ENCODE measurements around the gene CNN2. TPM values are rescaled to one million over a fixed set of nuclear protein-coding genes. Genes with fewer than 3 reads are reported as not detected.

CNN2 gene
- total and polyA plus RNA-seq, 2 experiments from 2014 or later, result 115 to 247 TPM

DNA sequence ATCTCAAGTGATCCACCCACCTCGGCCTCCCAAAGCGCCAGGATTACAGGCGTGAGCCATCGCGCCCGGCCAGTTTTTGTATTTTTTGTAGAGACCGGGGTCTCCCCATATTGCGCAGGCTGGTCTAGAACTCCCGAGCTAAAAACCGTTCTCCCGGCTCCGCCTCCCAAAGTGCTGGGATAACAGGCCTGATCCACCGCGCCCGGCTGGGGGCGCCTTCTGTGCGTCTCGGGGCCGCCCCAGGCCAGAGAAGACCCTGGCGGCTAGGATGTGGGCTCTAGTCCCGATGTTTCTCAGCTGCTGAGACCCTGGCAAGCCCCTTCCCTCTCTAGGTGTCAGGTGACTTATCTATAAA lies 44.1 kb downstream of the CNN2 start:
- H3K4me2 ChIP-seq, result peak overlapping the region; percentile 69
- TF ChIP-seq EZH2phosphoT487 (IDR thresholded peaks at IDR 0.05; ENCODE audit: low read depth, severe bottlenecking, unreplicated experiment) (no peak), EZH2 (IDR thresholded peaks at IDR 0.05; ENCODE audit: borderline replicate concordance) (peak; percentile 43)
- TF ChIP-seq, protein P1, sequence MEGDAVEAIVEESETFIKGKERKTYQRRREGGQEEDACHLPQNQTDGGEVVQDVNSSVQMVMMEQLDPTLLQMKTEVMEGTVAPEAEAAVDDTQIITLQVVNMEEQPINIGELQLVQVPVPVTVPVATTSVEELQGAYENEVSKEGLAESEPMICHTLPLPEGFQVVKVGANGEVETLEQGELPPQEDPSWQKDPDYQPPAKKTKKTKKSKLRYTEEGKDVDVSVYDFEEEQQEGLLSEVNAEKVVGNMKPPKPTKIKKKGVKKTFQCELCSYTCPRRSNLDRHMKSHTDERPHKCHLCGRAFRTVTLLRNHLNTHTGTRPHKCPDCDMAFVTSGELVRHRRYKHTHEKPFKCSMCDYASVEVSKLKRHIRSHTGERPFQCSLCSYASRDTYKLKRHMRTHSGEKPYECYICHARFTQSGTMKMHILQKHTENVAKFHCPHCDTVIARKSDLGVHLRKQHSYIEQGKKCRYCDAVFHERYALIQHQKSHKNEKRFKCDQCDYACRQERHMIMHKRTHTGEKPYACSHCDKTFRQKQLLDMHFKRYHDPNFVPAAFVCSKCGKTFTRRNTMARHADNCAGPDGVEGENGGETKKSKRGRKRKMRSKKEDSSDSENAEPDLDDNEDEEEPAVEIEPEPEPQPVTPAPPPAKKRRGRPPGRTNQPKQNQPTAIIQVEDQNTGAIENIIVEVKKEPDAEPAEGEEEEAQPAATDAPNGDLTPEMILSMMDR (IDR thresholded peaks at IDR 0.05; ENCODE audit: poor library complexity), result peak; percentile 4
- no peak for DNase-seq (ENCODE audit: low spot score)
- no peaks in the 10 kb centered on the region for H4K20me1 ChIP-seq (ENCODE audit: insufficient read depth, poor library complexity, severe bottlenecking)
- H3K4me1 ChIP-seq (ENCODE audit: insufficient read depth), result peaks cover 17% of the 10 kb centered on the region
- WGBS (ENCODE audit: low lambda C conversion rate, missing lambda C conversion rate), result 21% methylated on average over 21 of the region's 21 CpGs
- H3K9me2 ChIP-seq (replicated peaks; ENCODE audit: insufficient read depth), result no peaks in the 10 kb centered on the region
- no peaks in the 10 kb centered on the region for H3K79me2 ChIP-seq
- H2AFZ ChIP-seq, result no peak overlapping the region
- H3K27ac ChIP-seq, result no peak overlapping the region
- no peak overlapping the region for H3K4me3 ChIP-seq
- H3K27me3 ChIP-seq, result peaks cover 50% of the 10 kb centered on the region
- H3K36me3 ChIP-seq (replicated peaks; ENCODE audit: insufficient read depth, low read depth), result no peaks in the 10 kb centered on the region
- H3K9me3 ChIP-seq (ENCODE audit: low read depth), result no peaks in the 10 kb centered on the region

DNA sequence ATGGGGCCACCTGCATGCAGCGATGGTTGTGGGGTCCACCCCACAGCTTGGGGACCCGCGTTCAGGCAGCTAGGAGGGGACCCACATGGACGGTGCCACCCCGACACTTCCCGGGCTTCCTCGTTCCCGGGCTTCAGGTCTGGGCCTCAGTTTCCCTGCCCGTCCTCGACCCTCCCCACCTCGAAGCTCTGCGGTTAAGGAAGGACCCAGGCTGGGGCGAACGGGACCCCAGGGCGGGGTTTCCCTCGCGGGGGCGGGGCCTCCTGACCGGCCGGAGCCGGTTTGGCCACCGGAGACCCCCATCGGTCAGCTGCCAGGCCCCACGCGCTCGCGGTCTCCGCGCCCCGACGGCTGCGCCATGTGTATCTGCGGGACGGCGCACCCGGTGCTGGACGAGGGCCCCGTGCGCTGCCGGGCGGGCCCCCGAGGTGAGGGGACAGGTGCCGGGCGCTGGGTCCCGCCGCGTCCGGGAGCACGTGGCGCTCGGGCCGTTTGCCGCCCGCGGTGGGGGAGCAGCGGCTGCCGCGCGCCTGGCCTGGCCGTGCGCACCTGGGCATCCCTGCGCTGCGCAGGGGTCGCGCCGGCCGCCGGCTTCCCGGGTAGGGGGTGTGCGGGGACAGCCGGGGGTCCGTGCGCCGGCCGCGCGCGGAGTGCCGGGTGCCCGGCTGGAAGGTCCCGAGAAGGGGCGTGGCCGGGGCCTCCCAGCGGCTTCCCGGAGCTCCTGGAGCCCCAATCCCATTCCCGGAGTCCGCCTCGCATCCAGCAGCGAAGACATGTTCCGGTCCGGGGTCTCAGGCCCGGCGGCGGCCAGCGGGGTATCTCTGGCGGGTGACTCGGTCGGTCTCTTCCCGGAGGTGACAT lies 44.8 kb downstream of the CNN2 start:
- no peaks in the 10 kb centered on the region for H3K36me3 ChIP-seq (replicated peaks; ENCODE audit: insufficient read depth, low read depth)
- no peak for DNase-seq (ENCODE audit: low spot score)
- no peaks in the 10 kb centered on the region for H3K9me3 ChIP-seq (ENCODE audit: low read depth)
- H3K4me2 ChIP-seq, result peak overlapping the region; percentile 69
- no peaks in the 10 kb centered on the region for H3K79me2 ChIP-seq
- H3K27me3 ChIP-seq, result peaks cover 50% of the 10 kb centered on the region
- H4K20me1 ChIP-seq (ENCODE audit: insufficient read depth, poor library complexity, severe bottlenecking), result no peaks in the 10 kb centered on the region
- no peak overlapping the region for H3K4me3 ChIP-seq
- H3K9me2 ChIP-seq (replicated peaks; ENCODE audit: insufficient read depth), result no peaks in the 10 kb centered on the region
- no peak overlapping the region for H2AFZ ChIP-seq
- TF ChIP-seq EZH2phosphoT487 (IDR thresholded peaks at IDR 0.05; ENCODE audit: low read depth, severe bottlenecking, unreplicated experiment) (no peak), EZH2 (IDR thresholded peaks at IDR 0.05; ENCODE audit: borderline replicate concordance) (no peak)
- TF ChIP-seq, protein P1 (IDR thresholded peaks at IDR 0.05; ENCODE audit: poor library complexity), result no peak
- H3K27ac ChIP-seq, result no peak overlapping the region
- peaks cover 11% of the 10 kb centered on the region for H3K4me1 ChIP-seq (ENCODE audit: insufficient read depth)
- 5% methylated on average over 64 of the region's 99 CpGs for WGBS (ENCODE audit: low lambda C conversion rate, missing lambda C conversion rate)

DNA sequence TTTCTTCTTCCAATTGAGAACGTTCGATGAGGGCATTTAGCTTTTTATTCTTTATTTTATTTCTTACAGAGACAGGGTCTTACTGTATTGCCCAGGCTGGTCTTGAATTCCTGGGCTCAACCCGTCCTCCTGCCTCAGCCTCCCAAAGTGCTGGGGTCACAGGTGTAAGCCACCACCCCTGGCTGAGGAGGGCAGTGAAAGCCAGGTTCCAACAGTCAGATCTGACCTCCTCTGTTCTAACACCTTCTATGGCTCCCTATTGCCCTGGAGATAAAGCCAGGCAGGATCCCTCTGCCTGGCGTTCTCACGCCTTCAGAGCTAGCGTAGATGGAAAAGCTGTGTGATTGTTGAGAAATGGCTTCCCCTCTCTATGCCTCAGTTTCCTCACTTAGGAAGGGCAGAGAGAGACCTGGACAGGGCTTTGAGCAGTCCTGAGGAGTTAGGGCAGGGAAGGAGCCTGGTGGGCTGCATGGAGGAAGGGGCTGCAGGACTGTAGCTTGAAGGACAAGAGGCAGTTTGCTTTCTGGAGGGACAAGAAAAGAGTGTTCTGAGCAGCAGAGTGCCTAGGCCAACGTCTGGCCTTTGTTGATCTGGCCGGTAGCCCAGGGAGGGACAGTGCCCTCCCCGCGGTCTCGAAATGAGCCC lies 46.1 kb downstream of the CNN2 start:
- Histone ChIP-seq H3K79me2 (no peaks in the 10 kb centered on the region), H3K4me3 (no peak overlapping the region), H3K27me3 (peaks cover 42% of the 10 kb centered on the region), H3K9me3 (ENCODE audit: low read depth) (no peaks in the 10 kb centered on the region), H3K4me2 (no peak overlapping the region), H3K36me3 (replicated peaks; ENCODE audit: insufficient read depth, low read depth) (no peaks in the 10 kb centered on the region), H4K20me1 (ENCODE audit: insufficient read depth, poor library complexity, severe bottlenecking) (no peaks in the 10 kb centered on the region), H3K4me1 (ENCODE audit: insufficient read depth) (no peaks in the 10 kb centered on the region), H2AFZ (no peak overlapping the region), H3K27ac (no peak overlapping the region), H3K9me2 (replicated peaks; ENCODE audit: insufficient read depth) (no peaks in the 10 kb centered on the region)
- no peak for DNase-seq (ENCODE audit: low spot score)
- 94% methylated on average over 11 of the region's 11 CpGs for WGBS (ENCODE audit: low lambda C conversion rate, missing lambda C conversion rate)
- TF ChIP-seq, protein P1 (IDR thresholded peaks at IDR 0.05; ENCODE audit: poor library complexity), result no peak
- no peak for TF ChIP-seq EZH2phosphoT487 (IDR thresholded peaks at IDR 0.05; ENCODE audit: low read depth, severe bottlenecking, unreplicated experiment)
- no peak for TF ChIP-seq EZH2 (IDR thresholded peaks at IDR 0.05; ENCODE audit: borderline replicate concordance)
